ENCODE measurements around the gene S100A16.
A peak's percentile ranks its signal among the peaks of the same experiment; 100 is the strongest.
"Not testable (repeated sequence)": the region's sequence is repeated elsewhere in the genome, so short reads cannot be mapped to it uniquely, and the experiment has no call there.

Gene S100A16, protein sequence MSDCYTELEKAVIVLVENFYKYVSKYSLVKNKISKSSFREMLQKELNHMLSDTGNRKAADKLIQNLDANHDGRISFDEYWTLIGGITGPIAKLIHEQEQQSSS

DNA sequence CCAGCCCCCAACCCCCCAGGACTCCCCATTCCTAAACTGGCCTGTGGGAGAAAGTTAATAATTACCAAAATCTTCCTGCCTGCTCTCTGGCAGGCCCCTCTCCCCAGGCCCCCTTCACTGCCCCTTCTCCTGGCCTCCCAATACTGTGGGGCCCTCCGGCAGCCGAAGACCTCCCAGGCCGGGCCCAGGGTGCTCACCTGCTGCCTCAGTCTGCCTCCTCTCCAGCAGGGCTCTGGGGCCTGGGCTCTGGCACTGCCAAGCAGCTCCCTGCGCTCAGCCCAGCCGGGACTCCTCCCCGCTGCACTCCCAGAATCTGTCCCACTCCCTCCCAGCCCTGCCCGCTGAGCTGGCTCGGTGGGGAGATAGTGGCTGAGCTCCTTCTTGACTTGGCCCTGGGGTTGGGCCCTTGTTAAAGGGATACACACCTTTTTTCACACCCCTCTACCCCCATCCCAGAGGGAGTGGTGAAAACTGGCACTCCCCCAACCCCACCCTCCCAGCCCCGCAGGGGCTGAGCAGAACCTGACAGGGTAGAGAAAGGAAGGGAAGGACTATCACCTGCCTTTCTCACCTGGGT lies at the start of gene S100A16:
Gene S100A16 (minus strand): TSS at position 383 of the 577 bp plus-strand sequence. CDS start 4,986 bp downstream, outside the sequence.
- DNase-seq (ENCODE audit: low read depth) = peak; percentile 62

- DNase-seq (ENCODE audit: low read depth) = no peak
These were observed 49.3 kb upstream of the S100A16 start for GRCh38 chr1:153662269-153662668.

- DNase-seq (ENCODE audit: low read depth) = no peak
These were observed 48.3 kb upstream of the S100A16 start for GRCh38 chr1:153661111-153661708.

- no peak for DNase-seq (ENCODE audit: low read depth)
These were observed 46.7 kb upstream of the S100A16 start for GRCh38 chr1:153659656-153660055.

DNA sequence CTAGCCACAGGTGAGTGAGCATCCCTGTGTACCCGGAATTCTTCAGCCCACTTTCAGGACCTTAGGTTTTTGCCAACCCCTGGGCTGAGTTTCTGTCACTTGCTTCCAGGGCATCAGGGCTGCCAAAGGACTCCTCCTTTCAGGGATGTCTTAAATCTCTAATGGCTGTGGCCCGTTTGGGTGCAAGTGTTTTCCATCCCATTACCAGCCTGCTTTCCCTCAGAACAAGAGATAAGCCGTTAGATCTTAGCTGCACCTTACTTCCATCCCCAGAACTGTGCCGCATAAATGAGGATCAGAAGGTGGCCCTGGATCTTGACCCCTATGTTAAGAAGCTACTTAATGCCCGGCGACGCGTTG lies 46.2 kb upstream of the S100A16 start:
- DNase-seq (ENCODE audit: low read depth) = no peak

- peak; percentile 61 for DNase-seq (ENCODE audit: low read depth)
These were observed 45.6 kb upstream of the S100A16 start, which contains the start of gene SNAPIN for GRCh38 chr1:153658400-153659174. Gene SNAPIN (plus strand): TSS chr1:153658703. CDS start chr1:153658744, 41 bp downstream.

- DNase-seq (ENCODE audit: low read depth) = no peak
These were observed 42.4 kb upstream of the S100A16 start for GRCh38 chr1:153655333-153655732.

- no peak for DNase-seq (ENCODE audit: low read depth)
These were observed 40.0 kb upstream of the S100A16 start for GRCh38 chr1:153652805-153653500.

DNA sequence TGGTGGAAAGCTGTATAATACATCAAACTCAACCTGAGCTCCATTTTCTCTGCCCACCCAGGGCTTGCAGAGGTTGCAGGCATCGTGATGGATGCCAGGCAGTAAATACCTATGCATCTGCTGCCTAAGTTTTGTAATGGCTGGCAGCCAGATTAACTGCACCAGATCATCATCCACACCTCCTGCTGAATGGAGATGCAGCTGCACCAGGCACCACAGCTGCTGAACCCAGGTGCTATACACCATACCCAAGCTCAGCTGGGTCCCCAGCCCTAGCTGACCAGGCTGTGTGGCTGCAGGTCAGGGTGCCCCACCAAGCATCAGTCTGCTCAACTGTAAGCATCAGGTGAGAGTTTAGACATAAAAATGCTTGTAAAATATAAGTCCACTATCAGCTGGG lies 38.8 kb upstream of the S100A16 start:
- DNase-seq (ENCODE audit: low read depth) = no peak

DNA sequence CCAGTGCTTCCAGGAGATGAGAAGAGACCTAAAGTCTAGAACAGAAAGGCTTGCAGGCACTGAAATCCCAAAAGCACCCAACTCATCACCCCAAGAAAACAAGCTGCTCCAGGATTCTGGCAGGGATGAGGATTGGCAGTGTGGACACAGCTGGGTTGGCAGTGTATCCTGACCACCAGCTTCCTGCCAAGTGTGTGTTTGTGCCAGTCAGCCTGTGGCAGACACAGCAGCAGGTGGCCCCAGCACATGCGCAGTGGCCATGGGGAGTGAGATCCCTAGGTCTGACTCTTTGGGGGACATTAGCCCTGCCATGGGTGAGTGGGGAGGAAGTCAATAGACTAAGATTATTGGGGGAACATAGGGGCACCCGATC lies 36.9 kb upstream of the S100A16 start:
- no peak for DNase-seq (ENCODE audit: low read depth)

GRCh38 chr1:153649137-153649862 lies 36.4 kb upstream of the S100A16 start:
- no peak for DNase-seq (ENCODE audit: low read depth)

DNA sequence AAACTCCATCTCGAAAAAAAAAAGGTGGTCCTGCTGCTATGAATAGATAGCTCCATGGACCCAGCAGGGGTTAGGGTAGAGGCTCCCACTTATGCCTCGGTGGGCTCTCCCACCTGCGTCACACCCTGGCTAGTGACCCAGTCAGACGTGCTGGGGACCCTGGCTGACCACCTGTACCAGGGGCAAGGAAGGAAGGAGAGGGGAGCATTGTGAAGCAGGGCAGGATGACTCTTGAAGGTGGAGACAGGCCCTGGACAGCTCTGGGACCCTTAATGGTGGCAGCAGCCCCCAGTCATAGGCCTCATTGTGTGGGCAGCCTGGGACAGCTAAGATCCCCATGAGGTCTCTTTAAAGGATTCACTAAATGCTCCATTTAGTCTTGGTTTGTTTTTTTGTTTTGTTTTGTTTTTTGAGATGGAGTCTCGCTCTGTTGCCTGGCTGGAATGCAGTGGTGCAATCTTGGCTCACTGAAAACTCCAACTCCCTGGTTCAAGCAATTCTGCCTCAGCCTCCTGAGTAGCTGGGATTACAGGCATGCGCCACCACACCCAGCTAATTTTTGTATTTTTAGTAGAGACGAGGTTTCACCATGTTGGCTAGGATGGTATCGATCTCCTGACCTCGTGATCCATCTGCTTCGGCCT lies 35.2 kb upstream of the S100A16 start:
- no peak for DNase-seq (ENCODE audit: low read depth)

DNA sequence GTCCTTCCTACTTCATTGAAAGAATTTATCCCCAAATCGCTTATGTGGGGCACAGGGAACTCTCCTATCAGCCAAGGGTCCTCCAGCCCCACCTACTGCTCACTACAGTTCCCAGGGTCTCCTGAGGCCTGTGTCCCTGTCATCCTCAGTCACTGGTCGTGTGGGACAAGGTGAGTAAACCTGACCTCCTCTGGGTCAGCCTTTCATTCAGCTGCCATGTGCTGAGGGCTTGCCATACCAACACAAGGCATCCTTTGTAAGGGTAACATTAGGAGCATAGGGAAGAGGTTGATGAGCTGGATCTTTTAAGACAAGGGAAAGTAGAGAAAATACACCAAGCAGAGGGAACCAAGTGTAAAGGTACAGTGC lies 34.4 kb upstream of the S100A16 start:
- DNase-seq (ENCODE audit: low read depth) = no peak

GRCh38 chr1:153646672-153647345 lies 33.9 kb upstream of the S100A16 start:
- DNase-seq (ENCODE audit: low read depth) = no peak

GRCh38 chr1:153643816-153644215 lies 30.9 kb upstream of the S100A16 start:
- DNase-seq (ENCODE audit: low read depth) = no peak

GRCh38 chr1:153643100-153643499 lies 30.2 kb upstream of the S100A16 start:
- no peak for DNase-seq (ENCODE audit: low read depth)

DNA sequence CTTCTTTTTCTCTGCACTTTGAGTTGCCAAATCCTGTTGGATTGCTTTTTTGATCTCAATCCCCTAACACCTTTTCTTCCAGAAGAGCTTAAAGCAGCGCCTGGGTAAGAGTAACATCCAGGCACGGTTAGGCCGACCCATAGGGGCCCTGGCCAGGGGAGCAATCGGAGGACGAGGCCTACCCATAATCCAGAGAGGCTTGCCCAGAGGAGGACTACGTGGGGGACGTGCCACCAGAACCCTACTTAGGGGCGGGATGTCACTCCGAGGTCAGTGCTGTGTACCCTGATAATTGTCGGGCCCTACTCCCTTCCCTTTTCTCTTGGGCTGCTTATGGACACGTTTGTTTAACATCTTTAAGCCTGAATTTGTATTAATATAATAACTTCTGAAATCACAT lies 29.2 kb upstream of the S100A16 start:
- DNase-seq (ENCODE audit: low read depth) = no peak

- no peak for DNase-seq (ENCODE audit: low read depth)
These were observed 27.9 kb upstream of the S100A16 start for GRCh38 chr1:153640861-153641260.

DNA sequence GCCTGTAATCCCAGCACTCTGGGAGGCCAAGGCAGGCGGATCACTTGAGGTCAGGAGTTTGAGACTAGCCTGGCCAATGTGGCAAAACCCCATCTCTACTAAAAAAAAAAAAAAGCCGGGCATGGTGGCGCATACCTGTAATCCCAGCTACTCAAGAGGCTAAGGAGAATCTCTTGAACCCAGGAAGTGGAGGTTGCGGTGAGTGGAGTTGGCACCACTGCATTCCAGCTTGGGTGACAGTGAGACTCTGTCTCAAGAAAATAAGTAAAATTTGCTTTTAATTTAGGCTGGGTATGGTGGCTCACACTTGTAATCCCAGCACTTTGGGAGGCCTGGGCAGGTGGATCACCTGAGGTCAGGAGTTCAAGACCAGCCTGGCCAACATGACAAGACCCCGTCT lies 27.3 kb upstream of the S100A16 start:
- DNase-seq (ENCODE audit: low read depth) = not testable (repeated sequence)

- no peak for DNase-seq (ENCODE audit: low read depth)
These were observed 26.3 kb upstream of the S100A16 start for GRCh38 chr1:153639280-153639679.

- DNase-seq (ENCODE audit: low read depth) = no peak
These were observed 25.3 kb upstream of the S100A16 start for GRCh38 chr1:153638261-153638660.

All from GM04504 (cell line).